T47D (cell line): ENCODE measurements around the gene KLHDC8A.

Experiments used
- DNase-seq, 2 experiments: peaks; one replicate each; pipeline versions ENCODE4 v3.0.0 to v3.0.0-alpha.2; 2011 to 2012; ENCODE audit warnings: low read depth in 1 of 2, low spot score in 1 of 2
- JUND ChIP-seq: IDR thresholded peaks from 2 replicates; pipeline ENCODE4 v1.6.1; 2012; ENCODE audit warnings: low read depth
- in situ Hi-C: cut with HindIII; loops from 2 replicates; pipeline ENCODE4 v1.10.0; 2016; ENCODE audit warnings: low sequenced_read_pairs, low pct_unique_long_range_greater_than_20kb

Gene KLHDC8A

GRCh38 chr1:205346956-205347574 is 9.7 kb downstream of the KLHDC8A start:
- TF ChIP-seq JUND: no peak
- DNase-seq: no peak
- in situ Hi-C loops: no loop called here

GRCh38 chr1:205345761-205346160 is 11.0 kb downstream of the KLHDC8A start:
- in situ Hi-C loops: no loop called here
- no peak for TF ChIP-seq JUND
- DNase-seq: no peak

DNA sequence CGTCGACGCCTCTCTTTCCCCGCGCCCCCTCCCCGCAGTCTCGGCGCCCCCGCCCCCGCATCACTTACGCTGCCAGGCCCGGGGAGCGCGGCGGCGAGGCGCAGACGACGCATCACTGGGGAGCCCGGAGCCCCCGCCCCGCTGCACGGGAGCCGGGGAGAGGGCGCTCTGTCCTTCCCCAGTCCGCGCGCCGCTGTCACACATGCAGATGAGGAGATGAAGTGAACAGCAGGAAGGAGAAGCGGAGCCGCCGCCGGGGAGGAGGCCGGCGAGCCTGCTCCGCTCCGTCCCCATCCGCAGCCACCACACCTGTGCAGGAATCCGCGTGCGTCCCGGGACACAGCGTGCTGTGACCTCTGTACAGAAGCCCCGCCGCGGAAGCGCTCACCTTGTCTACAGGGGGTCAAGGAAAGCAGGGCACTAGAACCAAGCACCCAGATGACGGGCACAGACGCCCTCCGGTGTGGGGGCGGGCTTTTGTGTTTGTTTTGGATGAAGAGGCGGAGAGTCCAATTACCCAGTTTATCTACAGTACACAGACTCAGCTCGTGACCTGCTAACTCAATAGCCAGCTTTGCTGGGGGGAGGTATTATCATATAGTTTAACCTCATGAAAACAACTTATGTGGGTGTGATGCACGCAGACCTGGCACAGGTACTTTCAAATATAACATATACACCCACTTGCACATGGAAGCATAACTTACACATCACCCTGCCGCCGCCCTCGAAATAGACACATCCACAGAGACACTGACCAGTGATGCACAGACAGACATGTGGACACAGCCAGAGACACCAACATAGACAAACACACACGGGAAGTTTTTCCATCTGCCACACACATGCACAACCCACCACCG is 12.4 kb downstream of the KLHDC8A start:
- TF ChIP-seq JUND: no peak
- DNase-seq: peak; percentile 39 to 50
- in situ Hi-C loops: no loop called here

DNA sequence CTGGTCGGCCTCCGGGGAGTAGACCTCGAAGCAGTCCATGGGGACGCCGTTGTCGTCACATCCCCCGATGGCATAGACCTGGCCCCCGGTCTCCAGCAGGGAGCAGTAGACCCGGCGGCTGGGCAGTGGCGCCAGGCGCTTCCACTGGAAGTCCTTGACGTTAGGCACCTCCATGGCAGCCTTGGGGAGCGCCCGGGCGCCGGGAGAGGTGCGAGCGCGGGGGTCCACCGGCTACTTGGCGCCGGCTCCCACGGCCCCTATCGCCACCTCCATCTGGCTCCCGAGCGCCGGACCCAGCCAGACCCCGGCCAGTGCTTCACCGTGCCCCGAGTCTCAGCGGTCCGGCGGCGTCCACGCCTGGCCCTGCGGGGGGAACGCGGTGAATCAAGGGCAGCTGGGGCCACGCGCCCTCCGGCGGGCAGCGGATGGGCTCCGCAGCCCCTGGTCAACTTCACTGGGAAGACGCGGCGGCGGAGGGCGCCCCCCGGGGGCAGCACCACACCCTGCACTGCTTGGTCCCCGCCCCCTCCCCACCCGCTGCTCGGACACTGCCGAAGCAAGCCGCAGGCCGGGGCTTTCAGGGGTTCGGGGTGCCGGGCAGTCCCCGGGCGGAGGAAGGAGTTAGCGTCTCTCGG is 13.2 kb downstream of the KLHDC8A start:
- no peak for TF ChIP-seq JUND
- in situ Hi-C loops: no loop called here

DNA sequence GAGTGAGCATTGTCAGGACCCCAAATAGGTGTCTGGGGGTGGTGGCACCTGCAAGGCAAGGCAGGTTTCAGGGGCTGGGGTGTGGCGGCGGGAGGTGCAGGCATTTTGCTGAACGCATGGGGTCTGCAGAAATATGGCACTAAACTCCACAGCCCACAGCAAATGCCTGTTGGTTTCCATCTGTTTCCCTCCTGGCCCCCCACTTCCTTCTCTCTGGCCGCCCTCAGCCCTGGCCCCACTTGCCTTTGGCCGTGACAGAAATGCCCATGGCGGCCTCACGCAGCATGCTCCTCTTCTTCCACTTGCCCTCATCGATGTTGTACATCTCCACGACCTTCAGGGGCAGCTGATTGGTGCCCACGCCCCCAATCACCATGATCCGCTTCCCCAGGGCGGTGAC is 13.7 kb downstream of the KLHDC8A start:
- no peak for TF ChIP-seq JUND
- in situ Hi-C loops: no loop called here

More for the DNA sequence above, 13.2 kb downstream of the KLHDC8A start:
- no peak for DNase-seq

GRCh38 chr1:205340676-205341075 is 16.0 kb downstream of the KLHDC8A start:
- DNase-seq: no peak
- no peak for TF ChIP-seq JUND
- in situ Hi-C loops: no loop called here

More for the DNA sequence above, 13.7 kb downstream of the KLHDC8A start:
- DNase-seq: no peak

- no peak for TF ChIP-seq JUND
- no peak for DNase-seq
- in situ Hi-C loops: no loop called here
These were observed 17.0 kb downstream of the KLHDC8A start for GRCh38 chr1:205339717-205340116.

GRCh38 chr1:205339197-205339702 is 17.5 kb downstream of the KLHDC8A start:
- in situ Hi-C loops: no loop called here
- TF ChIP-seq JUND: no peak
- no peak for DNase-seq

GRCh38 chr1:205338011-205338410 is 18.7 kb downstream of the KLHDC8A start:
- DNase-seq: no peak
- TF ChIP-seq JUND: no peak
- in situ Hi-C loops: no loop called here

- in situ Hi-C loops: no loop called here
- TF ChIP-seq JUND: no peak
- DNase-seq: no peak
These were observed 19.2 kb downstream of the KLHDC8A start for GRCh38 chr1:205337481-205337880.

DNA sequence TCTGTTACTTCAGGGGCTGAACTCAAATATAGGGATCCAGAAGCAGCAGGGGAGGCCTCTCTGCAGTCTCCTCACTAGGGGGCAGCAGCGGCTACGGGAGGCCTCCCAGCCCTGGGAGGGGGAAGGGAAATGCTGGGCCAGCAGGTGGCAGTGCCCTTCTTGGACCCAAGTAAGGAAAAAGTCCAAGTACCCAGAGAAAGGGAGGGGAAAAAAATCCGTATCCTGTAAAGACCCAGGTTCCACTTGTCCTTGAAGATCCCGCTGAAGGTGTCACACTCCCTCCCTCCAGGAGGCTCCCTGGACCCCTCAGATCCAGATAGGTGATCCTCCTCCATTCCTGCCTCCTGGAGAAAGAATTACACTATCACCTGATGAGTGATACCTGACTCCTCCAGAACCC is 21.0 kb downstream of the KLHDC8A start:
- DNase-seq: peak; percentile 83 to 91
- no peak for TF ChIP-seq JUND
- in situ Hi-C loops: no loop called here

GRCh38 chr1:205332015-205332791 is 24.5 kb downstream of the KLHDC8A start:
- in situ Hi-C loops: no loop called here
- DNase-seq: no peak
- TF ChIP-seq JUND: no peak
